CD4-positive, alpha-beta T cell treated with Interferon gamma for 1 hour (primary cell): ENCODE measurements around the gene GRAMD4.

ENCODE experiments used
- DNase-seq: peaks from one replicate; pipeline ENCODE4 v3.0.0-alpha.2; 2020

The GRAMD4 gene

DNA sequence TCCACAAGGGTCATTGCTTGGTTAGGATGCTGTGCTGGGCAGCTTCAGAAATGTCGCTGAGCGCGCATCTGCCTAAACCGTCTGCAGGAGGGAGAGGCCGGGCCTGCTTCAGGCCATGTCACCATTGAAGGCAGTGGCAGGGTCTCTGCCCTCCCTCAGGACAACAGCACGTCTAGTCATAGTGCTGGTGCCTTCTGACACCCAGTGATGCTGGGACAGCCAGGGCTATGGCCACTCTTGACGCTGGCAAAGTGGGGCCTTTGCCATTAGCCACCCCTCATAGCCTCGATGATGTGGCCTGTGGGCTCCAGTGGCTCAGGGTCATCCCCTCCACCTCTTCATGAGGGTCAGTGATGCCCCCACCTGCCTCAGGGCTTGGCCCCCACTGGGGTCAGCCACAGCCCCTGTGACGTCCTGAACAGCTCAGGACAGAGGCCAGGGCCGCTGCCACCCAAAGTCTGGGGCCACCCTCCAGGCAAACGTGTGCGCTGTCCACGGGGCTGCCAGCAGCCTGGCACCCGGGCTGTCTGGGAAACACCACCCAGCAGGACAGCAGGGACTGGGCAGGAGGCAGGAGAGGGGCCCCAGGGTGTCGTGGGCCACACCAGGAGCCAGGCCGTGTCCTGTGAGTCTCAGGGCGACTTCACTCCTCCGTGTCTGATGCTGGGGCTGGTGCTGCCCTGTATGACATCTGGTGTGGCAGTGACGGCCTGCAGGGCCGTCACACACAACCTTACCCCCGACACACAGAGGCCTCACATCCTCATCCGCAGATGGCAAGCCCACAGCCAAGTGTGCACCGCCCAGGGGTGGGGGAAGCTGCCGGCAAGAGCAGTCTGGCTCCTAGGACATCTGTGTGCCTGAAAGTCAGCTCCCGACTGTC, 75.4 kb downstream of the GRAMD4 start:
- DNase-seq: no peak

DNA sequence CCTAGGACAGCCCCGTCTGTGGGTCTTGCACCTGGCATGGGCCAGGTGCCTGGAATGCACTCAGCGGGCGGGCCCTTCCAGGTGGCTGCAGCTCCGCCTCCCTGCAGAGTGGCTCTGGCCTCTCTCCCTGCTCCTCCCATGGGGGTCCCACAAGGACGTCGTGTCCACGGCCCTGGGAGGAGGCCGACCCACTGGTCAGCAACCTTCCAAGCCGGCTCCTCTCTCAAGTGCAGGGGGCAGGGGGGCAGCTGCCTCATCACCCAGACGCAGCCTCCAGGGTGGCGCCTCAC, 76.0 kb downstream of the GRAMD4 start:
- no peak for DNase-seq

DNA sequence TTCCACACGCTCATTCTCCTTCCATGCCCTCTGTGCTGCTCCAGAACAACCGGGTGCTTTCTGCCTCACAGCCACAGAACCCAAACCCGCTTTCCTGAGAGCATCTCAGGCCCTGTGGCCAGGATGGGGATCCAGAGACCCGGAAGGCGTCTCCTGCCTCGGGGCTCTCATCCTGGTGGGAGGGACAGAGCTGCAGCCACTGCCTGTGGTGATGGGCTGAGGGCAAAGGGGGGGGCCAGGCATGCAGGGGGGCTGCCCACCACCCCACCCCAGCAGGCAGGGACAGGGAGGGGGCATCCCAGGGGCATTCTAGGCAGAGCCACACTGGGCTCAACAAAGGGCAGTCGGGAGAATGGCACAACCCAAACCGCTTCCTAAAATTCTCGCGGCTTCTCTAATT, 76.4 kb downstream of the GRAMD4 start:
- DNase-seq: no peak

DNA sequence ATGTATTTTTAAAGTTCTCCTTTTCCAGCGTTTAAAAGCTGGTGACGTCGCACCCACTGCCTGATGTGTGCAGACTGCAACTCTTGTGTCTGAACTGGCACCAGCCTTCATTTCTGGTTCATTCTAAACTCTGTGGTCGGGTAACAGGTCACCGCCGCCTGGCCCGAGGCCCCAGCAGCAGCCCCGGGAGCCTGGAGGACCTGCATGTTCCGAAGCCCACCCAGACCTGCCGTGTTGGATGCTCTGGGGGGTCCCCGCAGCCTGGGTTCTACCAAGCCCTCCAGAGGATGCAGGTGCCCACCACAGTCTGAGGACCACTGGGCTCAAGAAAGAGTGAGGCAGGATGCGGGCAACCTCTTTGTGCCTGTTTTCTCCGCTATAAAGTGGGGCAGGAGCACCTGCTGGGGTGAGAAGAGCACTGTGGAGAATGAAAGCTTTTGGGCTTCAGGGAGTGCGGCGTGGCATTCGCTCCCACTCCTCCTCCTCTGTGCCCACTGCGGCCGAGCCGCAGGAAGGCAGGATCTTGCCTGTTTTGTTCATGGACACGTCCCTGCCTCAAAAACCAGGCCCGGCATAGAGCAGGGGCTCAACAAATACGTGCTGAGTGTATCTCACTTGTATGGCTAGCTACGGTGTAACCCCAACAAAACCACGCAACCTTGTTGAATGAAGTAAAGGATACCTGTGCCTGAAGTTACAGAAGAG, 77.8 kb downstream of the GRAMD4 start:
- no peak for DNase-seq

DNA sequence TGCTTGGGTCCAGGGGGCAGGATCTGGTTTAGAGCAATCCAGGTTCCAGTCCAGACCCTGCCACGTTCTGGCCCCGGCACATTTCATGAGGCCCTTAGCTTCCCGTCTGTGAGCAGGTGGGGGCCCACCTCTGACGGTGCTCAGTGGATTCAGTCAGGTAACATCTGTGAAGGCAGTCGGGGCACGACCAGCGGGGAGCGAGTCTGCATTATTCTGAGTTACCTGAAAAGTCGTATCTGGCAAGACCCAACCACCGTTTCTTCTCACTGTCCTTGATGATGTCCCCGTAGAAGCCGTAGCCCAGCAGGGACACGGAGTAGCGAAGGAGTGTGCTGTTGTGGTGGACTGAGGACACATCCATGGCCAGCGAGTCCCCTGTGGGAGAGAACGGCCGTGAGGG, 78.9 kb downstream of the GRAMD4 start:
- DNase-seq: no peak

DNA sequence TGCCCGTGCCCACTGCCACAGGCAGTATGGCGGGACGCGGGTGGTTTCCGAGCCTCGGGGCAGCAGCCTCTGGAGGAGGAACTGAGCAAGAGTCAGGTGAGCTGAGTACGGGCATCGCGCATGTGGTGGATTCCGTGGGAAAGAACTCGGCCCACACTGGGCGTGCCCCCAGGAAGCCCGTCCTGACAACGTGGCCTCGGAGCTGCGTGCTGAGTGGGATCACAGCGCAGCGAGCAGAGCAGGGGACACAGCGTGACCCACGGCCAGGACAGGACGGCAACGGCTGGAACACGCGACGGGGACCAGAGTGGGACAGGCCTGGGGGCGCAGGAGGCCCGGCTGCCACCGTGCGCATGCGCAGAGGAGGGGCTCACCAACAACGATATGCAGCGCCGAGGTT, 81.1 kb downstream of the GRAMD4 start:
- DNase-seq: no peak

DNA sequence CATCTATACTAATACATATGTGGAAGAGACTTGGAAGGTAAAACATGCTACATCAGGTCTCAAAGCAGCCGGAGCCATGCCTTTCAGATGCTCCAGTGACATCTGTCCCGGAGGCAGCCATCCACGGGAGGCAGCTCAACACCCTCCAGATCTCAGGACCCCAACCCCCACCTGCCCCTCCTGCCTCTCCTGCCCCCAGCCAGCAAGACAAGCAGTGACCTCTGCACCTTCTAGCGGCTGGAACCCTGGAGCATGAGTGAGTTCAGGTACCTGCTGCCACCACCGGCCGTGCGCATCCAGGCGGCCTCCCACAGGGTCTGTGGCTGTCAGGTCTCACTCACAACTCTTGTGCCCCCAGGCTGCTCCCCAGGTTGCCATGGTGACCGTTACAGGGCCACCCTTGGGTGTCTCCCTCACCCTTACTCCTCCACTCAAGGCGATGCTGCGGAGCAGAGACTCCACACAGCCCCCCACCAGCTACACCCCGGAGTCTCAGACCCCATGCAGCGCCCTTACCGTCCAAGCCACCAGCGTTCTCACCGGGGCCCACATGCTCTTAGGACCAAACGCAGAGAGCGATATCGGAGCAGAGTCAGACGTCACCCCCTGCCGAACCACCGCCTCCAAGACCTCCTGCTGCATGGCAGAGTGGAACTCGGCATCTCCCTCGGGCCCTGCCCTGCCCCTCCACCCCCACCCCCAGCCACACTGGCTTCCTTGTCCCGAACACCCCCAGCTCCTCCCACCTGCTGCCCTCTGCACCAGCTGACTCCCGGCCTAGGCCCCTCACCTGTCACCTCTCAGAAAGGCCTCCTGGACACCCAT, 83.2 kb downstream of the GRAMD4 start:
- no peak for DNase-seq

DNA sequence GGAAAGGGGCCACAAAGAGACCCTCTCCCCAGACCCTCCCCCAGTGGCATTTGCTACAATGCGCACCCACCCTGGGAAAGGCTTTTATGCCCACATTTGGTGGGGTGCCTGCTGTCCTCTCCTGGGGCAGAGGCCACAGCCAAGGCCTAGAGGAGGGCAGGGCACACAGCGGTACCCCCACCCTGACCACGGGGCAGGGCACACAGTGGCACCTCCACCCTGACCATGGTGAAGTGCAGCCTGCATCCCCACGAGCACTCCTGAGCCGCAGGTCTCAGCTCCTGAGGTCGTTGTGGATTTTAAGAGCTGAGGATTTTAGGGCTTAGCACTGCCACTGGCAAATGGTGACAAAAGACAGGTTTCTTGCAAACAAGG, 83.8 kb downstream of the GRAMD4 start:
- no peak for DNase-seq

DNA sequence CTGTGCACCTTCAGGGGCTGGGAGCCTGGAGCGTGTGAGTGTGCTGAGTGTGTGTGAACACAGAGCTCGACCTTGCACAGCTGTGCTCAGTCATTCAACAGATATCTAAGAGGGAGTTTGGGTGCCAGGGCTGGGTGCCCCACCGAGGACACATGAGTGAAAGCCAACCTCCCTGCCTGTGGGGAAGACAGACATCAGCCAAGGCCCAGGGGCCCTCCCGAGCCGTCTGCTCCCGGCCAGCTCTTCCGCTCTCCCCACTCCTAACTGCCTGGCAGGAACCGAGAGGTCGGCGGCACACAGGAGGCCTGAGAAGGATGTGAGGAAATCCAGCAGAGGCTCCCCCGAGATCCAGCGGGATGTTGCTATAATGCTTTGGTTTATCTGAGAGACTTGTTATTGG, 85.9 kb downstream of the GRAMD4 start:
- DNase-seq: no peak

DNA sequence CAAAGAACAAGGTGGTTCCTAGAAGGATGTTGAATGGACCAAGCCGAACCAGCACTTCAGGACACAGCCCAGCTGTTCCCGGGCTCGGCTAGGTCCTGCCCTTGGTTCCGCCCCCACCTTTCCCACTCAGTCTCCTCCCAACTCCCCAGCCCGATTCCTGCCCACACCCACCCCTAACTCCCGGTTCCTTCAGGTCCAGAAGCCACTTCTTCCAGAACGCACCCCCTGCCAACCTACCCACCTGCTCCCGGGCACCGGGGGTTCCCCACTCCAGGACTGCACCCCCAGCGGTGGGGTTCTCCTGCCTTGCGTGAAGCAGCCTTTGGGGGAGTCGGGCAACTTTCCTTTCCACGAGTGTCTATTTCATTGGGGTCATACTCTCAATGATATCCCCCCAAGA, 87.1 kb downstream of the GRAMD4 start:
- no peak for DNase-seq

DNA sequence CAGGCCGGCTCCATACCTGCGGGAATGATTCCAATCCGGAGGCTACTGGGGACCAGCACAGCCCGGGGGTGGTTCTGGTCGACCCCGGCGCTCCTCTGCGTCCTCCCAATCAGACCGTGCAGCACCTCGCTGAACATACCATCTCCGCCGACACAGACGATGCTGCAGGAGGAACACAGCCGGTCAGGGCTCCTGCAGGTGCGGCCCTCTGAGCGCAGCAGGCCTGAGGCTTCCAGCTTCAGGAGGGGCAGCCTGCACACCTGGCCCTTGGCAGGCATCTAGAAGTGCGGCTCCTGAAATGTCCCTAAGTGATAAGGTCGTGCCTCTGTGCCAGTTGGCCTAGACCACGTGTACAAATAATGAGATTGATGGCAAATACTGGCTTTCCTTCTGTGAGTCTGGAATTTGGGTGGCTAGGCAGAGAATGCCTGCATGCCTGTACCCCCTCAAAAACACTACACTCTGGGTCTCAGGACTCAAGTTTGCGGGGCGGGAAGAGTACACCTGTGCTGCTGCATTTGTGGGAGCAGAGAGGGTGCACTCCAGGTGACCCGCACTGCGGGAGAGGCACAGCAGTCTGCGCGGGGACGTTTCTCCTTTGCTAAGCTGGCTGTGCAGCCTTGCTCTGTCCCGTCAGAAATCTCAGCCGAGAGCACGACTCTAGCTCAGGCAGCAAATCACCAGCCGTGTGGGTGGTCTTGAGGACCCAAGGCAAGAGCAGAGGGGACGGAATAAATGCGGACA, 87.8 kb downstream of the GRAMD4 start:
- DNase-seq: no peak

DNA sequence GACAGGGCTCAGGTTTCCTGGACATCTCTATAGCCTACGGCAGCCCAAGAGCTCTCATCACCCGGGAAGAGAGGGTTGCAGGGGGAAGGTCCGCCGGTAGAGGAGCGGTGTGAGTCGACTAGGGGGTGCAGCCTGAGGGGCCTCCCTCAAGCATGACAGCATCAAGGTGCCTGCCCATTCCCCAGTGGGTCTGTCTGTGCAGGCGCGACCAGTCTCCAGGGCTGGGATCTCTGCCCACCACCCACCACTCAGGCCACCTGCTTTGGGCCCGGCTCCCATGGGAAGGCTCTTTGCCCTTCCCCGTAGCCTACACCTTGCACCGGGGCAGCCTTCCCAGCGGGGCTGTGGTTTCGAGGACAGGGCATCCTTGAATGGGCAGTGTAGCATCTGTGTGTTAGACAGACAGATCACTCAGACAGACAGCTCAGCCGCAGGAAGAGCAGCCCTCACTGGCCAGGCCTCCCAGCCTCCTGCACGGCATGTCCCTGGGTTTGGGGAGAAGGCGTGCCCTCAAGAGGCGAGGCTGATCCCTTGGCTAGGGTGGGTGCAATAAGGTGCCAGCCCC, 88.7 kb downstream of the GRAMD4 start:
- no peak for DNase-seq

DNA sequence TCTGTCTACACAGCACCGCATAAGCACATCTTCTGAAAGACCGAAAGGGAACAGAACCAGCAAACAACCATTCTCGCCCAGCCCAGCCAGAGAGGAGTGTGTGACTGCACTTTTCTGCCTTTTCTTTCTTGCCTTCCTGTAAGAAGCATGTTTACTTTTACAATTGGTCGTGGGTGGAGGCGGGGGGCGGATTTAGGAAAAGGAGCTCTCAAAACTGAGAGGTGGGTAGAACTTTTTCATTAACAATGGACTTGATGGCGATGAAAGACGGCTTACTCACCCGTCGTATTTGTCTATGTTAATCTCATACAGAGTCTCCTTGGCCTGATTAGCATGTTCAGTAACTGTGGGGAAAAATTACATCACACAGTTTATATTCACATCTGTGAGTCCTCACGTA, 90.6 kb downstream of the GRAMD4 start:
- no peak for DNase-seq

DNA sequence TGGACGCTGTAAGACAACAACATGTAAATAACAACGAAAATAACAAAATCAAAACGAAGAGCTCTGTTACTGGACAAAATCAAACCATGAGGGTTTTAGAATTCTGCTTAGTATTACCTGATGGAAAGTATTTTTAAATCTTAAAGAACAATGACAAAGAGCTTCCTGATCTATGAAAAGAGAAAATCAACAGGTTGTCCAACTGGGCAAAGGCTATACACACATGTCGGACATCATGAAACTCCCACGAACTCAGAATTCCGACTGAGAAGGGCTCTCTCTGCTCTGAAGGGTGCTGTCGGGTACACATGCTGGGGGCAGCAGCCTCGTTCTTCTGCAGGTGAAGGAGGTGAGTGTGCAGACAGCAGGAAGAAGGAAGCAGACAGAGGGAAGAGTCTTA, 92.1 kb downstream of the GRAMD4 start:
- no peak for DNase-seq

DNA sequence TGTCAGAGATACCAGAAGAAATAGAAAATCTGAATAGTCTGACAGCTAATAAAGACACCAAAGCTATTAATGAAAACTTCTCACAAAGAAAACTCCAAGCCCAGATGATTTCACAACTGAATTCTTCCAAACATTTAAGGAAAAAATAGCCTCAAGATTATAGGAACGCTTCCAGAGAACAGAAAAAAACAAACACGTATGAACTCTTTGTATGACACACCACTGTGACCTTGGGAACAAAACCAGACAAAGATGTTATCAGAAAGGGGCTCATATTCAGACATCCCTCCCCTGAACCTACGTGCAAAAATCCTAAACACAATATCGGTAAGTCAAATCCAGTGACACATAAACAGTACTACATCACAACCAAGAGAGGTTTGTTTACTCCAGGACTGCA, 94.4 kb downstream of the GRAMD4 start:
- DNase-seq: no peak

DNA sequence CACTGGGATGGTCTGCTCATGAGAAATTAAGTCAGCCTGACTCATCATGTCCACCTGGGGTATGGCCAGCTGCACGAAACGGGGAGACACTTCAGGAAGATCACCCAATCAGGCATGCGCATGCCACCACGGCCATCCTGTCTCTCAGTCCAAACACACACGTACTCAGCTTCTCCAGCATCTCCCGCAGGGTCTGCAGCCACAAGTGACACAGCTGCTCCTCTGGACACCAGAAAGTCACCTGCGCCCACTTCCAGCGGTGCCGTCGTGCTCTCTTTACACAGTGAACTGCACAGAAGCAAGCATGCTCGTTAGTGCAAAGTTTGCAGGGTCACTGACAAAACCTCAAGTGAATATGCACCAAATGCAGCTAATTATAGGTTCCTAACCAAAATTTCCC, 99.7 kb downstream of the GRAMD4 start:
- DNase-seq: no peak

DNA sequence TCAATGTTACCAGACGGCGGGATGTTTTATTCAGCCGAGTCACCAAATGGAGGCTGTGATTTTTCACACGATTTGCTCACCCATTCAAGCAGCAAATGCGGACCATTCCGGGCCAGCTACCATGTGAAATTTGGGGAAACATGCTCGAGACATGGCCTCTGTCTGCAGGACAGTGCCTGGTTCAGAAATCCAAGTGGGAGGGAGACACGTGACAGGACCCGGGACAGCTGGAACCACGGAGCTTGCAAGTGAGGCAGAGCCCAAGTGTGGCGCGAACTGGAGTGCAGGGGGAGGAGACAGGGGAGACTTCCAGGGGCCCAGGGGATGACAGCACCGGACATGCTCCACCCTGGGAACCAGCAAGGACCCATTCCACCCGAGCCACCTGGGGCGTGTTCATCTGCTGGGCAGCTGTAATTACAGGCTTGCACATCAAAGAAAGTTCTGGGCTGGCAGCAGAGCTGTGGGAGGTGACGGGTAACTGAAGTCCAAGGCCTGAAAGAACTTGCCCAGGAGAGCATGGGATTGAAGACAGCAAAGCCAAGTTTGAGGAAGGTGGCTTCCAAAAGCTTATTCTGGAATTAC, 101.4 kb downstream of the GRAMD4 start:
- no peak for DNase-seq

DNA sequence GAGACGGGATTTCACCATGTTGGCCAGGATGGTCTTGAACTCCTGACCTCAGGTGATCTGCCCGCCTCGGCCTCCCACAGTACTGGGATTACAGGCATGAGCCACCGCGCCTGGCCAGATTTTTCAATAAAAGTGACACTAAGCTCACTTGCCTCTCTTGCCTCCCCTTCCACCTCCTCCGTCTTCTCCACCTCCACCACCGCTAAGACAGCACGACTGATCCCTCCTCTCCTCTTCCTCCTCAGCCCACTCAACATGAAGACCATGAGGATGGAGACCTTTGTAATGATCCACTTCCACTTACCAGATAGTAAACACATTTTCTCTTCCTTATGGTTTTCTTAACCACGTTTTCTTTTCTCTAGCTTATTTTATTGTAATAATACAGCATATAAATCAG, 103.7 kb downstream of the GRAMD4 start:
- DNase-seq: no peak

DNA sequence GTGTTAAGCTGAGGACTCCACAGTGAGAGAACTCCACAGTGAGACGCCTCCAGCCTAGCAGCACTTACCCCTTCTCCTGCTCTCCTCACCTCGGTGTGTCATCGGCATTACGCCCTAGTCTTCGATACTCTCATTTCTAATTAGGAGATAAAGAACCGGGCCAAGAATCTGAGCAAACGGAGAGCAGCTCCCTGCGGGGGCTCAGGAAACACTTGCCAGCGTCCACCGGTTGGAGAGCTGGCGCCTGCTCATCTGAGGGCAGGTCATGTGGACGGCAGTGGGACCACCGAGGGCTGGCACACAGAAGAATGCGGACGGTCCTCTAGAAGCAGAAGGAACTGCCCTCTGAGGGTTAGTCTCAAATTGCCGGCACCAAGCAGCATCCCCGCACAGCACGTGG, 104.9 kb downstream of the GRAMD4 start:
- no peak for DNase-seq

DNA sequence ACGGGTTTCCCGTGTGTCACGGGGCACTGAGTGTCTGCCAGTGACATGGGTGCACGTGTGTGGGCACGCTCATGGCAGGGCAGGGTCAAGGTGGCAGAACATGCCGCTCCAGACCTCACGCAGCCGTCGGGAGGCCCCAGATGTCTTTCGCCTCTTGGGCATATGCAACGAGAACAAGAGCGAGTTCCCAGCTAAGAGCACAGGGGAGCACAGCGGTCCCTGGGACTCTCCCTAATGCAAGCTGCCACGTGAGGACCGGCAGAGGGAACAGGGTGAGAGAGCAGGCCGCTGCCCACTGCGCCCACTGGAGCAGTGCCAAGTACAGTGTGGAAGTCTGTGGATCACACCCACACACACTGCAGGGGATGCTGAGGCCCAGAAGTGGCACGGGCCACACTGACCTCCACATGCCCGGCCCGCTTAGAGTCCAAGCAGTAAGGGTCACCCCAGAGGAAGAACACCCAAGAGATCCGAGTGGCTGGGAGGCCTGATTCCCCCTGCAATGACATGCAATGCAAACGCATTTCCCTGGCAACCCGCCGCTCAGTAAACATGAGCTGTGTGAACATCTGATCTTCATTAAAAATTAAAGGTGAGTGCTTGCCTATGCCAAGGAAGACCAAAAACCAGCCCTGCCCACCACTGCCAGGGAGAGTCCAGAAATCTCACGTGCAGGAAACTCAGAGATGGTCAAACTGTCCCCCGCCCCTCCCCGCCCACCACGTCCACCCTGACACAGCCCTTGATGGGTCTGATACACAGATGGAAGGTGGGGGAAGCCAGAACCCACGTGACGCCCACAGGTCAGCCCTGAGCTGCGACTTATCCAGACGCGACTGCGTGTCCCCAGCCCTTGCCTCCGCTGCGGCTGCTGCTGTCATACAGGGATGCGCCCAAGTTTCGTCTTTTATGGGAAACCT, 106.1 kb downstream of the GRAMD4 start:
- DNase-seq: no peak

DNA sequence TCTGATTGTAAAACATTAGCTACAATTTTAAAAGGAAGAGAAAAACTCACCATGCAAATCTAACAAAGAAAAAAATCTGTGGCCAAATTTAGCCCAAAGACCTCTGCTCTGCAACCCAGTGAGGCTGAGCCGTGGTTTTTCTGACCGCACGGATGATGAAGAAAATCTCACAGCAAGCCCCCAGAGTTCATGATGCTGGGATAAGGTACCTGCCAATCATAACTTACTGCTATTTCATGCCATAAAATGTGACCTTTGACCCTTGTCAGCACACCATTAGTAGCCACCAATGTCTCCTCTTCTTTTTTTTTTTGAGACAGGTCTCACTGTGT, 106.8 kb downstream of the GRAMD4 start:
- no peak for DNase-seq
